SJCRH30 (cell line): ENCODE results near the gene HSD11B1. TPM values are rescaled to one million over a fixed set of nuclear protein-coding genes. Genes with fewer than 3 reads are reported as not detected.

Experiments
- DNase-seq, 2 experiments: peaks; one replicate each; pipeline ENCODE4 v3.0.0-alpha.2; 2015 to 2020
- H3K27ac ChIP-seq: fragments of 250-450 bp; sonication (Bioruptor Pico); 2 replicates; pipeline ENCODE4 v1.5.1; 2020; ENCODE audit warnings: mild to moderate bottlenecking, moderate library complexity
- H3K27me3 ChIP-seq: fragments of 250-450 bp; sonication (Bioruptor Pico); 2 replicates; pipeline ENCODE4 v1.5.1; 2020; ENCODE audit warnings: mild to moderate bottlenecking, moderate library complexity
- H3K36me3 ChIP-seq: fragments of 250-450 bp; sonication (Bioruptor Pico); 2 replicates; pipeline ENCODE4 v1.5.1; 2020; ENCODE audit warnings: mild to moderate bottlenecking, moderate library complexity
- H3K4me1 ChIP-seq: fragments of 250-450 bp; sonication (Bioruptor Pico); 2 replicates; pipeline ENCODE4 v1.5.1; 2020; ENCODE audit warnings: mild to moderate bottlenecking, moderate library complexity
- H3K4me3 ChIP-seq: fragments of 250-450 bp; sonication (Bioruptor Pico); 2 replicates; pipeline ENCODE4 v1.5.1; 2020; ENCODE audit warnings: mild to moderate bottlenecking, moderate library complexity
- H3K9me3 ChIP-seq: fragments of 250-450 bp; sonication (Bioruptor Pico); replicated peaks from 2 replicates; pipeline ENCODE4 v1.5.1; 2020; ENCODE audit warnings: mild to moderate bottlenecking, moderate library complexity
- total RNA-seq: library from RNA; depleted of rRNA; stranded (reverse); fragments of >200 nt; shearing (Covaris generic); gene quantifications from 2 replicates; pipeline ENCODE4 v1.2.3, GENCODE V29; 2014

The HSD11B1 gene
- total RNA-seq, 1 experiment from 2014 or later: not detected

DNA sequence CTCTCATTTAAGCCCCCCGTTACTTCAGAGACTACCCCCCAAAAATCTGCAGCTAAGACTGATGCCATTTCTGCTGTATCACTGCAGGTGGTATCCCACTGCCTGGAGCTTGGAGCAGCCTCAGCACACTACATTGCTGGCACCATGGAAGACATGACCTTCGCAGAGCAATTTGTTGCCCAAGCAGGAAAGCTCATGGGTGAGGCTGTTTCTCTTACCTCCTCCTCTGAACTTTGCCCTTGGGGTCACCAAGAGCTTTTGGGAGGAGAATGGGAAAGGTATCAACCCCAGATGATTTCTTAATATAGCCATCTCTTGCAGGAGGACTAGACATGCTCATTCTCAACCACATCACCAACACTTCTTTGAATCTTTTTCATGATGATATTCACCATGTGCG, 2.0 kb downstream of the HSD11B1 start:
- Histone ChIP-seq H3K9me3 (no peaks in the 10 kb centered on the region), H3K4me1 (no peaks in the 10 kb centered on the region), H3K4me3 (no peak overlapping the region), H3K36me3 (no peaks in the 10 kb centered on the region), H3K27me3 (peaks cover 9% of the 10 kb centered on the region), H3K27ac (no peak overlapping the region)
- no peak for DNase-seq

GRCh38 chr1:209707308-209707707, 2.7 kb downstream of the HSD11B1 start:
- DNase-seq: no peak

DNA sequence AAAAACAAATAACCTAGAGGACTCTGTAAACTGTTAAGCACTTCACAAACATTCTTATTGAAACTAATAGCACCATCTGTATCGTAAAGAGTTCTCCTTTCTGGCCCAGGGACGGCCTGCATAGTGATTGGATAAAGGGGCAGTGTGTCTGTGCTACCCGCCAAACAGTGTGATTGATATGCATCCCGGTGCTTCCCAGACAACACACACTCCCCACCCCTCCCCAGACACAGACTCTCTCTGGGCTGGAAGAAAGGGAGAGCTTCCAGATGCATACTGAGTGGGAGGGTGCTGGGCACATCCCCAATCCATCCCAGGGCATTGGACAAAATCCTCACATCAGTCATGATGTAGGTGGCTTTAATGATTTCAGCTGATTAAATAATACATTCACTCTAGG, 3.7 kb downstream of the HSD11B1 start:
- H3K9me3 ChIP-seq: no peaks in the 10 kb centered on the region
- H3K4me1 ChIP-seq: no peaks in the 10 kb centered on the region
- H3K36me3 ChIP-seq: no peaks in the 10 kb centered on the region
- no peak overlapping the region for H3K27ac ChIP-seq
- no peak for DNase-seq
- H3K27me3 ChIP-seq: peaks cover 5% of the 10 kb centered on the region
- H3K4me3 ChIP-seq: no peak overlapping the region

More at GRCh38 chr1:209707308-209707707, 2.7 kb downstream of the HSD11B1 start:
- Histone ChIP-seq H3K27ac (no peak overlapping the region), H3K4me1 (no peaks in the 10 kb centered on the region), H3K9me3 (no peaks in the 10 kb centered on the region), H3K36me3 (no peaks in the 10 kb centered on the region), H3K4me3 (no peak overlapping the region), H3K27me3 (peaks cover 9% of the 10 kb centered on the region)

DNA sequence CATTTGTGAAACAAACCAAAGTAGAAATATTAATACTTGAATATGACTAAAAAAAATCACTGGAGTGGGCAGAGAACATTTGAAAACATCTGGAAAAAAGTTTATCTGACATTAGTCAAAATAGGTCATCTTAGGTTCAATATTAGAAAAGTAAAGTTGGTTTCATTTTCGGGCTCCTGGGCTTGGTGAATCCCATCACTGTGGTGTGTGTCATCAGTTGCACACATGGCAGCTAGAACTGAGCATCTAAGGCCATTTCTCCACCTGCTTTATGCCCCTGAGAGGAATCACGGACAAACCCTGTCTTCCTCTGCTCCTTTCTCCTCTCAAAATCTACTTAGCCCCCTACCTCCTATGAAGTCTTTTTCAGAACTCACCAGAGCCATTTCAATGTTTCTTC, 5.4 kb downstream of the HSD11B1 start:
- no peak overlapping the region for H3K27ac ChIP-seq
- no peaks in the 10 kb centered on the region; the same call in none of the 2 replicates for H3K27me3 ChIP-seq
- no peak for DNase-seq

DNA sequence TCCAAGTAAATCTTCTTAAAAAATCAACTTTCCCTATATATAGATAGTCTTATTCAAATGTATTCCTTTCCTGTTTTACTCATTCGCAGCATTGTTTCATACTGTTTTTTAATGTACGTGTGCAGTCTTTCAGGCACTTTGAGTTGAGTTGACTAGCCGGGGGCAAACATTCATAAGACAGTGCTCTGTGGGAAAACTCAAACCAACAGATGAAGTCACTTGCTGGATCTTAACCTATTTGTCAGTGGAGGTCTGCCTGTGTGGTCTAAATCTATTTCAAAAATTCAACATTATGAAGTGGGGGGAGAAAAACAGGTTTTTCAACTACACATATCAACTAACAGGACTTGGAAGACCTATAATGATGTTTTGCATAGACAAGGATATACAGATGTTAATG, 6.2 kb downstream of the HSD11B1 start:
- peaks cover 3% of the 10 kb centered on the region for H3K27me3 ChIP-seq
- no peak for DNase-seq
- no peak overlapping the region for H3K4me3 ChIP-seq
- no peaks in the 10 kb centered on the region for H3K4me1 ChIP-seq
- H3K36me3 ChIP-seq: no peaks in the 10 kb centered on the region
- H3K9me3 ChIP-seq: no peaks in the 10 kb centered on the region
- no peak overlapping the region for H3K27ac ChIP-seq

More for the DNA sequence above, 5.4 kb downstream of the HSD11B1 start:
- Histone ChIP-seq H3K36me3 (no peaks in the 10 kb centered on the region), H3K4me3 (no peak overlapping the region), H3K4me1 (no peaks in the 10 kb centered on the region), H3K9me3 (no peaks in the 10 kb centered on the region)

DNA sequence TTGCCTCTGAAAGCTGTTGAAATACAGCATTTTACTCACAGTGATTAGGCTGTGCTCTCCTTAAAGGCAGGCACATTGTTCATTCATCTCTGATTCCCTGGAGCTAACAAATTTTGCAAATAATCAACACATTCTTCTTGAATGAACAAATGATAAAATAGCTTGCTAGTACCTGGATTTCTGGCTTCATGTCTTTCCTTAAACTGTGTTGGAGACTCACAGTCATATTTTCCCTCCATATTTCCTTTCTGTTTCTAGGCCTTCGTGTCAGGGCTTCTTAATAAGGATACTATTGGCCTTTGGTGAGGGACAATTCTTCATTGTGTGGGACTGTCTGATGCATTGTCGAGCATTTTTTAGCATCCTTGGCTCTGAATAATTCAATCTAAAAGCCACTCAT, 9.7 kb downstream of the HSD11B1 start:
- H3K27me3 ChIP-seq: peaks cover 3% of the 10 kb centered on the region
- H3K4me3 ChIP-seq: no peak overlapping the region
- H3K27ac ChIP-seq: no peak overlapping the region
- H3K9me3 ChIP-seq: no peaks in the 10 kb centered on the region
- H3K4me1 ChIP-seq: no peaks in the 10 kb centered on the region
- no peaks in the 10 kb centered on the region for H3K36me3 ChIP-seq
- DNase-seq: no peak

GRCh38 chr1:209715314-209715713, 10.7 kb downstream of the HSD11B1 start:
- Histone ChIP-seq H3K9me3 (no peaks in the 10 kb centered on the region), H3K4me1 (no peaks in the 10 kb centered on the region)
- no peak for DNase-seq

DNA sequence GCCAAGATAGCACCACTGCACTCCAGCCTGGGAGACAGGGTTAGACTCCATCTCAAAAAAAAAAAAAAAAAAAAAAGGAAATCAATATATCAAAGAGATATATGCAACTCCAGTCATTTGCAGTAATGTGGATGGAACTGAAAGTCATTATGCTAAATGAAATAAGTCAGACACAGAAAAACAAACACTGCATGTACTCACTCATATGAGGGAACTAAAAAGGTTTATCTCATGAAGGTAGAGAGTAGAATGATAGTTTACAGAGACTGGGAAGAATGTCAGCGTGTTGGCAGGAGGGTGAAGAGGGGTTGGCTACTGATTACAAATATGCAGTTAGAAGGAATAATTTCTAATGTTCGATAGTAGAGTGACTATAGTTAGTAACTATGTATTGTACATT, 13.2 kb downstream of the HSD11B1 start:
- H3K27me3 ChIP-seq: peaks cover 3% of the 10 kb centered on the region; the same call in 1 of the 2 replicates
- no peaks in the 10 kb centered on the region for H3K9me3 ChIP-seq
- no peak for DNase-seq
- no peak overlapping the region for H3K27ac ChIP-seq
- no peak overlapping the region for H3K4me3 ChIP-seq
- H3K4me1 ChIP-seq: no peaks in the 10 kb centered on the region
- H3K36me3 ChIP-seq: no peaks in the 10 kb centered on the region

More at GRCh38 chr1:209715314-209715713, 10.7 kb downstream of the HSD11B1 start:
- Histone ChIP-seq H3K27me3 (peaks cover 3% of the 10 kb centered on the region), H3K36me3 (no peaks in the 10 kb centered on the region), H3K4me3 (no peak overlapping the region), H3K27ac (no peak overlapping the region)

- Histone ChIP-seq H3K4me3 (no peak overlapping the region), H3K4me1 (no peaks in the 10 kb centered on the region), H3K27me3 (0 out of 2 replicates have a peak, but pooled peaks cover 3% of the 10 kb centered on the region), H3K9me3 (no peaks in the 10 kb centered on the region), H3K36me3 (no peaks in the 10 kb centered on the region), H3K27ac (no peak overlapping the region)
- DNase-seq: no peak
Observed at GRCh38 chr1:209720326-209720725, 15.7 kb downstream of the HSD11B1 start.

DNA sequence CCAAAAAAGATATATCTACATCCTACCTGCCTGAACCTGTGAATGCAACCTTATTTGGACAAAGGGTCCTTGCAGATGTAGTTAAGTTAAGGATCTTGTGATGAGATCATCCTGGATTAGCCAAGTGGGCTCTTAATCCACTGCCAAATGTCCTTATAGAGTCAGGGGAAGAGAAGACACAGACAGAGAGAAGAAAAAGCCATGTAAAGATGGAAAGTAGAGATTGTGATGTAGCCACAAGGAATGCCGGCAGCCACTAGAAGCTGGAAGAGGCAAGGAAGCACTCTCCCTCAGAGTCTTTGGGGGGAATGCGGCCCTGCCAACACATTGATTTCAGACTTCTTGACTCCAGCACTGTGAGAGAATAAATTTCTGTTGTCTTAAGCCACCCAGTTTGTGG, 16.2 kb downstream of the HSD11B1 start:
- H3K27me3 ChIP-seq: 0 out of 2 replicates have a peak, but pooled peaks cover under 1% of the 10 kb centered on the region
- no peaks in the 10 kb centered on the region for H3K9me3 ChIP-seq
- DNase-seq: no peak
- no peaks in the 10 kb centered on the region for H3K4me1 ChIP-seq
- H3K36me3 ChIP-seq: no peaks in the 10 kb centered on the region
- no peak overlapping the region for H3K4me3 ChIP-seq
- no peak overlapping the region for H3K27ac ChIP-seq

DNA sequence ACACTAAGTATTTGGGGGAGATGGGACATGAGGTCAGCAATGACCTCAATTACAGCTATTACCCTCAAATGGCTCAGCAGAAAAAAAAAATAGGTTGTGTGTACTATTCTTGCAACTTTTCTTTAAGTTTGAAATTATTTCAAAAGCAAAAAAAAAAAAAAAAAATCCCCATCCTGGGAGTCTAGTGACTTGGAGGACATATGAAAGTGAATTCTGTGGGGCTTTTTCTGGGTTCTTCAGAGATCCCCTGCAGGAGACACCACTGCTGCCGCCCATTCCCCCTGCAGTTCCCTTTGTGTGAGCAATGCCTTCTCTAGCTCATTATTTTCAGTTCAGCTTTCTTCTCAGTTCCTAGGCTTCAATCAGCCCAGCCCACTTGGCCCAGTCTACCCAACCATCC, 16.7 kb downstream of the HSD11B1 start:
- Histone ChIP-seq H3K27ac (no peak overlapping the region), H3K27me3 (no peaks in the 10 kb centered on the region)

DNA sequence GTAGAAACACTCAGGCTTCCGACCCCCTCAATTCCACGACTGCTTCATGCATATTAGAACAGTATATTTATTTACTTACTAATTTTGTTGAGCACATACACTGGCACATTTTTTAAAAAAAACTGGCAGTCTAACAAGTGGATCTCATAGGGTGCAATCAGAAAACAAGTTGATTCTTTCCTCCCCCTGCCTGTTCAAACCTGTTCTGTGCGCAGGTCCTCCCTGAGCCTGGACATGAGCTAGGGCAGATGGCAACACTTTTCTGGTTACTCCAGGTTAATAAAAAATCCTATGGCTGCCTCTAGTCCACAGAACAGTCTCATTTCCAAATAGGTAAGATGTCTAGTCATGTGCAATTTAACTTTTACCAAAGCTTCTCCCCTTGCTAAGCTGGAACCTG, 18.6 kb downstream of the HSD11B1 start:
- no peak for DNase-seq
- H3K27me3 ChIP-seq: no peaks in the 10 kb centered on the region
- H3K27ac ChIP-seq: no peak overlapping the region
- H3K4me3 ChIP-seq: no peak overlapping the region
- H3K9me3 ChIP-seq: no peaks in the 10 kb centered on the region
- no peaks in the 10 kb centered on the region for H3K36me3 ChIP-seq
- no peaks in the 10 kb centered on the region for H3K4me1 ChIP-seq

More for the DNA sequence above, 16.7 kb downstream of the HSD11B1 start:
- Histone ChIP-seq H3K4me1 (no peaks in the 10 kb centered on the region), H3K4me3 (no peak overlapping the region), H3K36me3 (no peaks in the 10 kb centered on the region), H3K9me3 (no peaks in the 10 kb centered on the region)
- no peak for DNase-seq

- no peaks in the 10 kb centered on the region for H3K9me3 ChIP-seq
- no peaks in the 10 kb centered on the region for H3K27me3 ChIP-seq
- H3K36me3 ChIP-seq: no peaks in the 10 kb centered on the region
- DNase-seq: no peak
- no peaks in the 10 kb centered on the region for H3K4me1 ChIP-seq
- no peak overlapping the region for H3K27ac ChIP-seq
- H3K4me3 ChIP-seq: no peak overlapping the region
Observed at GRCh38 chr1:209723756-209724693, 19.4 kb downstream of the HSD11B1 start.

DNA sequence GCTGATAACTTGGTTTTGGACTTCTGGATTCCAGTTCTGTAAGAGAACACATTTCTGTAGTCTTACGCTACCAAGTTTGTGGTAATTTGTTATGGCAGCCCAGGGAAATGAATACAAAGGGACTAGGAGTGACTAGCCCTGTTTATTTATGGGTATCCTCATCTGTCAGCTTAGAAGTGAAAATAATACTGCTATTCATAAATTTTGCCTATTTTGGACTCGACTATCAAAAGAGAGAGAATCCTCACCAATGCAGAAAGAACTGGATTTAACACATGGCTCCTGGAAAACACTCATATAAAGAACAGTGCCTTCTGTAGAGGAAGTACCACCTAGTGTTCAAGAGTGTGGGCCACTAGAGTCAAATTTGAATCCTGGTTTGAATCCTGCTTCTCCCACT, 22.6 kb downstream of the HSD11B1 start:
- no peaks in the 10 kb centered on the region for H3K9me3 ChIP-seq
- no peaks in the 10 kb centered on the region for H3K36me3 ChIP-seq

DNA sequence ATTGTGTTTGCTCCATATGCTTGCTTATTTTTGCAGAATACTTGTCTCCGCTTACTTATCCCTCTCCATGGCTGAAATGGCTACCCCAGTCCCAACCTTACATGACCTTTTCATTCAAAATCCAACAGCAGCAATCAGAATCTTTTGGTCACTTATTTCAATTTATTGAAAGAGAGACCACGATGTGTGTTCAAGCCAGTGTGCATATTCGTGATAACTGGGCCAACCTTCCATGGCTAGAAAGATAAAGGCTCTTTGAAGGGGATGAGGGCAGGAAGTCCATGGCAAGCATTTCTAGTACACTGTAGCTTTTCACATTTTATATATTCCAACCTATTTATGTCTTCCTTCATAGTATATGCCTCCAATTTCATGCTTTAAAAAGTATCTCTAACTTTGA, 23.1 kb downstream of the HSD11B1 start:
- H3K27ac ChIP-seq: no peak overlapping the region
- no peaks in the 10 kb centered on the region for H3K36me3 ChIP-seq
- H3K27me3 ChIP-seq: no peaks in the 10 kb centered on the region
- DNase-seq: no peak
- H3K4me3 ChIP-seq: no peak overlapping the region
- no peaks in the 10 kb centered on the region for H3K4me1 ChIP-seq
- H3K9me3 ChIP-seq: no peaks in the 10 kb centered on the region

More for the DNA sequence above, 22.6 kb downstream of the HSD11B1 start:
- Histone ChIP-seq H3K27me3 (no peaks in the 10 kb centered on the region), H3K27ac (no peak overlapping the region), H3K4me3 (no peak overlapping the region), H3K4me1 (no peaks in the 10 kb centered on the region)
- no peak for DNase-seq
